HG03060 (cell line): ENCODE results near the gene LILRB5.
"Not testable (repeated sequence)": the region's sequence is repeated elsewhere in the genome, so short reads cannot be mapped to it uniquely, and the experiment has no call there.

ENCODE experiments used
- ATAC-seq: cut with Tn5 transposase; IDR thresholded peaks from one replicate; pipeline ENCODE4 v1.9.1; 2021; ENCODE audit warnings: low read depth, moderate number of reproducible peaks; ENCODE audit not compliant: unreplicated experiment

The LILRB5 gene

GRCh38 chr19:54277111-54277615, 20.1 kb upstream of the LILRB5 start:
- ATAC-seq = not testable (repeated sequence)

- no peak for ATAC-seq
These were observed 18.9 kb upstream of the LILRB5 start for GRCh38 chr19:54275951-54276350.

- ATAC-seq = not testable (repeated sequence)
These were observed 17.4 kb upstream of the LILRB5 start for GRCh38 chr19:54274516-54274915.

- no peak for ATAC-seq
These were observed 16.7 kb upstream of the LILRB5 start for GRCh38 chr19:54273821-54274220.

- ATAC-seq = not testable (repeated sequence)
These were observed 15.1 kb upstream of the LILRB5 start for GRCh38 chr19:54272181-54272580.

- ATAC-seq = not testable (repeated sequence)
These were observed 14.5 kb upstream of the LILRB5 start for GRCh38 chr19:54271587-54271986.

- ATAC-seq = no peak
These were observed 14.0 kb upstream of the LILRB5 start for GRCh38 chr19:54271106-54271505.

- ATAC-seq = no peak
These were observed 11.9 kb upstream of the LILRB5 start for GRCh38 chr19:54268936-54269335.

GRCh38 chr19:54266133-54266532, 9.1 kb upstream of the LILRB5 start:
- ATAC-seq = no peak

- no peak for ATAC-seq
These were observed 5.4 kb upstream of the LILRB5 start for GRCh38 chr19:54262470-54262869.

- ATAC-seq = no peak
These were observed 5.0 kb upstream of the LILRB5 start for GRCh38 chr19:54262066-54262465.

- ATAC-seq = no peak
These were observed 590 bp downstream of the LILRB5 start for GRCh38 chr19:54256250-54257115.

GRCh38 chr19:54255105-54255775, 1.8 kb downstream of the LILRB5 start:
- no peak for ATAC-seq

GRCh38 chr19:54254195-54254906, 2.7 kb downstream of the LILRB5 start:
- ATAC-seq = no peak

GRCh38 chr19:54253331-54254194, 3.5 kb downstream of the LILRB5 start:
- ATAC-seq = no peak

- ATAC-seq = no peak
These were observed 4.2 kb downstream of the LILRB5 start for GRCh38 chr19:54252845-54253244.

GRCh38 chr19:54252243-54252642, 4.8 kb downstream of the LILRB5 start:
- ATAC-seq = no peak

GRCh38 chr19:54248016-54248601, 9.0 kb downstream of the LILRB5 start:
- ATAC-seq = no peak

GRCh38 chr19:54247106-54247930, 9.8 kb downstream of the LILRB5 start:
- no peak for ATAC-seq
